HepG2 (cell line): ENCODE results near the gene PPP1R9B. TPM values are rescaled to one million over a fixed set of nuclear protein-coding genes. Genes with fewer than 3 reads are reported as not detected.

ENCODE experiments used
- ATF7-NPFF ChIP-seq: sonication (generic); formaldehyde crosslinking; IDR thresholded peaks from 2 replicates; pipeline ENCODE4 v1.8.1; 2023; ENCODE audit warnings: mild to moderate bottlenecking, low read depth, missing genetic modification reagents, moderate library complexity
- ESRRA ChIP-seq: sonication (generic); formaldehyde crosslinking; IDR thresholded peaks from 2 replicates; pipeline ENCODE4 v1.5.1; 2020; ENCODE audit warnings: mild to moderate bottlenecking, low read depth, missing genetic modification reagents
- NR1H2 ChIP-seq: sonication (generic); formaldehyde crosslinking; IDR thresholded peaks from 2 replicates; pipeline ENCODE4 v1.8.1; 2022; ENCODE audit warnings: low read depth, missing genetic modification reagents, borderline replicate concordance
- SAP130 ChIP-seq: IDR thresholded peaks from 2 replicates; pipeline ENCODE4 v1.6.1; 2016; ENCODE audit warnings: low read depth
- ZC3H13 ChIP-seq: sonication (generic); formaldehyde crosslinking; IDR thresholded peaks from 2 replicates; pipeline ENCODE4 v1.8.1; 2023; ENCODE audit warnings: mild to moderate bottlenecking, missing genetic modification reagents, moderate library complexity
- ZFAT ChIP-seq: sonication (generic); formaldehyde crosslinking; conservative IDR thresholded peaks from 2 replicates; pipeline ENCODE4 v1.8.1; 2023; ENCODE audit warnings: missing genetic modification reagents, inconsistent platforms
- ZNF547 ChIP-seq: sonication (generic); formaldehyde crosslinking; IDR thresholded peaks from 2 replicates; pipeline ENCODE4 v1.5.1; 2020; ENCODE audit warnings: mild to moderate bottlenecking, missing genetic modification reagents
- ZNF780A ChIP-seq: sonication (generic); formaldehyde crosslinking; IDR thresholded peaks from 2 replicates; pipeline ENCODE4 v1.8.0; 2022; ENCODE audit warnings: mild to moderate bottlenecking, missing genetic modification reagents, moderate library complexity
- ZNF839 ChIP-seq: sonication (generic); formaldehyde crosslinking; IDR thresholded peaks from 2 replicates; pipeline ENCODE4 v1.4.0; 2020; ENCODE audit warnings: missing genetic modification reagents, mild to moderate bottlenecking, borderline replicate concordance
- ZNF850 ChIP-seq: sonication (generic); formaldehyde crosslinking; conservative IDR thresholded peaks from 2 replicates; pipeline ENCODE4 v1.9.0; 2021; ENCODE audit warnings: mild to moderate bottlenecking, missing genetic modification reagents
- polyA plus RNA-seq, 8 experiments: library from polyadenylated mRNA; depleted of rRNA in 3 of 8; stranded (reverse) in 7 of 8; unstranded in 1 of 8; fragments of >200 nt; fragmentation: Illumina TruSeq in 4 of 8; extraction: Trizol in 4 of 8; gene quantifications; 2 replicates each; pipeline versions ENCODE4 v1.2.1 to v1.2.3, GENCODE V29; 2011 to 2016; ENCODE audit warnings: low read depth in 4 of 8, missing spikeins in 1 of 8, mixed read lengths in 1 of 8; ENCODE audit not compliant: insufficient read depth in 1 of 8
- total RNA-seq, 5 experiments: library from RNA; depleted of rRNA; stranded (reverse); fragments of >200 nt; fragmentation: Illumina TruSeq; extraction: Trizol; gene quantifications; 2 replicates each; pipeline ENCODE4 v1.2.3, GENCODE V29; 2016; ENCODE audit warnings: low read depth in 1 of 5
- TF ChIP-seq, protein P1 (sequence below): sonication (generic); formaldehyde crosslinking; IDR thresholded peaks from 2 replicates; pipeline ENCODE4 v1.9.0; 2022; ENCODE audit warnings: low read depth, missing genetic modification reagents
- TF ChIP-seq, protein P2 (sequence below): sonication (generic); formaldehyde crosslinking; IDR thresholded peaks from 2 replicates; pipeline ENCODE4 v1.8.0; 2023; ENCODE audit warnings: mild to moderate bottlenecking, missing genetic modification reagents
- TF ChIP-seq, protein P3 (sequence below): sonication (generic); formaldehyde crosslinking; IDR thresholded peaks from 2 replicates; pipeline ENCODE4 v1.8.1; 2023; ENCODE audit warnings: missing genetic modification reagents, mild to moderate bottlenecking, borderline replicate concordance
- TF ChIP-seq, protein P4 (sequence below): sonication (generic); formaldehyde crosslinking; IDR thresholded peaks from 2 replicates; pipeline ENCODE4 v1.4.0; 2020; ENCODE audit warnings: missing genetic modification reagents, low read depth, mild to moderate bottlenecking, borderline replicate concordance
- TF ChIP-seq, protein P5 (sequence below): sonication (generic); formaldehyde crosslinking; IDR thresholded peaks from 2 replicates; pipeline ENCODE4 v1.4.0; 2020; ENCODE audit warnings: missing genetic modification reagents, borderline replicate concordance
- TF ChIP-seq, protein P6 (sequence below): sonication (generic); formaldehyde crosslinking; IDR thresholded peaks from 2 replicates; pipeline ENCODE4; 2020; ENCODE audit warnings: missing genetic modification reagents, mild to moderate bottlenecking, borderline replicate concordance

The PPP1R9B gene
- total and polyA plus RNA-seq, 2 of the 13 experiments (the other 11 are each of a cell fraction or from before 2014, with no cell fraction given) = 9.4 to 15.8 TPM

DNA sequence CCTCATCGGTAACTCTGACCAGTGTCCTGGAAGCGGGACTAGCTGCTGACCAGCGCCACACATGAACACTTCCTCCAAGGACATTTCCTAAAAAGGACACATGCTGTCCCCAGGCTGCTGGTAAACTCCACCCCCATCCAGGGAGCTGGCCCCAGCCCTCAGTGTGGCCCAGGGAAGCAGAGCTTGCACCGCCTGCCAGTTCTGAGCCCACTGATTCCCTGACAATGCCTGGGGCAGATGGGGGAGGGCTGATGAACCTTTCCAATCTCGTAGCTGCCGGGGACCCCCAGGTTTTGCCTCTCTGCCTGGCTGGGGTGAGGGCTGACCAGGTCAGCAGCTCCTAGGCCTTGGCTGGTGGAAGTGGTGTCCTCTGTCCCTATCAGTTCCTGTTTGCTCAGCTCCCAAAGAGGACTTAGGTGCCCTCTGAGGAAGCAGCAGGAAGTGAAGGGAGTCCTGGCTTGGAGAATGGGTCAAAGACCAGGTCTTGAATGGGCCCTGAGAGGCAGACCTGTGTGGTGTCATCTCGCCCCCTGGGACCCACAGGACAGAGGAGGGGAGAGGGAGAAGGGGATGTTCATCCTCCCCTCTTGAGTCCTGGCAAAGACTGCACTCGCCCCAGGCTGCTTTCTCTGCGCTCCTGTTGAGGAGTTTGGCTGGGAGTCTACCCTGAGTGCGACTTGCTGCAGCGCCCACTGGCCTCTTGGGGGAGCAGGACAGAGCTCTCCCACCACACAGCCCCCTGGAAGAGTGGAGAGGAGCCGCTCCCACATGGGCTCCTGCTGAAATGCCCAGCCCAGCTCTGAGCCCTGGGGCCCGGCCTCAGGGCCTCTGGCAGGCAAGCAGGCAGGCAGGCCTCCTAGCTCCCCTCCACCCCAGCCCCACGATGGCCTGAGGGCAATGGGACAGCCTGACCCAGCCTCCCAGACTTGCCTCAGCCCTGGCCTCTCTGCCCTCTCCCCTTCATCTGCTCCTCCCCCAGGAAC is 38.5 kb downstream of the PPP1R9B start (continued):
- TF ChIP-seq, protein P1, sequence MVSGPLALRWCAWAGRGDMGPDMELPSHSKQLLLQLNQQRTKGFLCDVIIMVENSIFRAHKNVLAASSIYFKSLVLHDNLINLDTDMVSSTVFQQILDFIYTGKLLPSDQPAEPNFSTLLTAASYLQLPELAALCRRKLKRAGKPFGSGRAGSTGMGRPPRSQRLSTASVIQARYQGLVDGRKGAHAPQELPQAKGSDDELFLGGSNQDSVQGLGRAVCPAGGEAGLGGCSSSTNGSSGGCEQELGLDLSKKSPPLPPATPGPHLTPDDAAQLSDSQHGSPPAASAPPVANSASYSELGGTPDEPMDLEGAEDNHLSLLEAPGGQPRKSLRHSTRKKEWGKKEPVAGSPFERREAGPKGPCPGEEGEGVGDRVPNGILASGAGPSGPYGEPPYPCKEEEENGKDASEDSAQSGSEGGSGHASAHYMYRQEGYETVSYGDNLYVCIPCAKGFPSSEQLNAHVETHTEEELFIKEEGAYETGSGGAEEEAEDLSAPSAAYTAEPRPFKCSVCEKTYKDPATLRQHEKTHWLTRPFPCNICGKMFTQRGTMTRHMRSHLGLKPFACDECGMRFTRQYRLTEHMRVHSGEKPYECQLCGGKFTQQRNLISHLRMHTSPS (CRISPR knock-in tag) = 0 out of 2 replicates have a peak, but pooled peaks have one; percentile 3
- TF ChIP-seq ZC3H13 (CRISPR knock-in tag) (peak; percentile 65; the same call in 1 of the 2 replicates), ZFAT (CRISPR knock-in tag) (no peak), ESRRA (CRISPR knock-in tag) (peak; percentile 57; the same call in 1 of the 2 replicates), ZNF547 (CRISPR knock-in tag) (peak; percentile 67; the same call in 1 of the 2 replicates), NR1H2 (CRISPR knock-in tag) (no peak), ZNF780A (no peak), ZNF850 (CRISPR knock-in tag) (no peak), ATF7-NPFF (CRISPR knock-in tag) (no peak), SAP130 (CRISPR knock-in tag) (peak; percentile 45; the same call in 1 of the 2 replicates), ZNF839 (CRISPR knock-in tag) (peak; percentile 71; the same call in 1 of the 2 replicates)
- TF ChIP-seq, protein P2, sequence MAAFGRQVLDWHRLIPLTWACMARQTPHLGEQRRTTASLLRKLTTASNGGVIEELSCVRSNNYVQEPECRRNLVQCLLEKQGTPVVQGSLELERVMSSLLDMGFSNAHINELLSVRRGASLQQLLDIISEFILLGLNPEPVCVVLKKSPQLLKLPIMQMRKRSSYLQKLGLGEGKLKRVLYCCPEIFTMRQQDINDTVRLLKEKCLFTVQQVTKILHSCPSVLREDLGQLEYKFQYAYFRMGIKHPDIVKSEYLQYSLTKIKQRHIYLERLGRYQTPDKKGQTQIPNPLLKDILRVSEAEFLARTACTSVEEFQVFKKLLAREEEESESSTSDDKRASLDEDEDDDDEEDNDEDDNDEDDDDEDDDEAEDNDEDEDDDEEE (CRISPR knock-in tag) = no peak
- TF ChIP-seq, protein P3, sequence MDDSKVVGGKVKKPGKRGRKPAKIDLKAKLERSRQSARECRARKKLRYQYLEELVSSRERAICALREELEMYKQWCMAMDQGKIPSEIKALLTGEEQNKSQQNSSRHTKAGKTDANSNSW (CRISPR knock-in tag) = no peak
- TF ChIP-seq, protein P4, sequence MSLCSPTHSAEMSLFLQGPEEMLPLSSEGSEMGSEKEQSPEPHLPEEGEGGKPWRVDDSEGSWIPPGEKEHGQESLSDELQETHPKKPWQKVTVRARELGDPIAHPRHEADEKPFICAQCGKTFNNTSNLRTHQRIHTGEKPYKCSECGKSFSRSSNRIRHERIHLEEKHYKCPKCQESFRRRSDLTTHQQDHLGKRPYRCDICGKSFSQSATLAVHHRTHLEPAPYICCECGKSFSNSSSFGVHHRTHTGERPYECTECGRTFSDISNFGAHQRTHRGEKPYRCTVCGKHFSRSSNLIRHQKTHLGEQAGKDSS (CRISPR knock-in tag) = peak; percentile 31; the same call in 1 of the 2 replicates
- TF ChIP-seq, protein P5, sequence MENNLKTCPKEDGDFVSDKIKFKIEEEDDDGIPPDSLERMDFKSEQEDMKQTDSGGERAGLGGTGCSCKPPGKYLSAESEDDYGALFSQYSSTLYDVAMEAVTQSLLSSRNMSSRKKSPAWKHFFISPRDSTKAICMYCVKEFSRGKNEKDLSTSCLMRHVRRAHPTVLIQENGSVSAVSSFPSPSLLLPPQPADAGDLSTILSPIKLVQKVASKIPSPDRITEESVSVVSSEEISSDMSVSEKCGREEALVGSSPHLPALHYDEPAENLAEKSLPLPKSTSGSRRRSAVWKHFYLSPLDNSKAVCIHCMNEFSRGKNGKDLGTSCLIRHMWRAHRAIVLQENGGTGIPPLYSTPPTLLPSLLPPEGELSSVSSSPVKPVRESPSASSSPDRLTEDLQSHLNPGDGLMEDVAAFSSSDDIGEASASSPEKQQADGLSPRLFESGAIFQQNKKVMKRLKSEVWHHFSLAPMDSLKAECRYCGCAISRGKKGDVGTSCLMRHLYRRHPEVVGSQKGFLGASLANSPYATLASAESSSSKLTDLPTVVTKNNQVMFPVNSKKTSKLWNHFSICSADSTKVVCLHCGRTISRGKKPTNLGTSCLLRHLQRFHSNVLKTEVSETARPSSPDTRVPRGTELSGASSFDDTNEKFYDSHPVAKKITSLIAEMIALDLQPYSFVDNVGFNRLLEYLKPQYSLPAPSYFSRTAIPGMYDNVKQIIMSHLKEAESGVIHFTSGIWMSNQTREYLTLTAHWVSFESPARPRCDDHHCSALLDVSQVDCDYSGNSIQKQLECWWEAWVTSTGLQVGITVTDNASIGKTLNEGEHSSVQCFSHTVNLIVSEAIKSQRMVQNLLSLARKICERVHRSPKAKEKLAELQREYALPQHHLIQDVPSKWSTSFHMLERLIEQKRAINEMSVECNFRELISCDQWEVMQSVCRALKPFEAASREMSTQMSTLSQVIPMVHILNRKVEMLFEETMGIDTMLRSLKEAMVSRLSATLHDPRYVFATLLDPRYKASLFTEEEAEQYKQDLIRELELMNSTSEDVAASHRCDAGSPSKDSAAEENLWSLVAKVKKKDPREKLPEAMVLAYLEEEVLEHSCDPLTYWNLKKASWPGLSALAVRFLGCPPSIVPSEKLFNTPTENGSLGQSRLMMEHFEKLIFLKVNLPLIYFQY (CRISPR knock-in tag) = no peak
- TF ChIP-seq, protein P6, sequence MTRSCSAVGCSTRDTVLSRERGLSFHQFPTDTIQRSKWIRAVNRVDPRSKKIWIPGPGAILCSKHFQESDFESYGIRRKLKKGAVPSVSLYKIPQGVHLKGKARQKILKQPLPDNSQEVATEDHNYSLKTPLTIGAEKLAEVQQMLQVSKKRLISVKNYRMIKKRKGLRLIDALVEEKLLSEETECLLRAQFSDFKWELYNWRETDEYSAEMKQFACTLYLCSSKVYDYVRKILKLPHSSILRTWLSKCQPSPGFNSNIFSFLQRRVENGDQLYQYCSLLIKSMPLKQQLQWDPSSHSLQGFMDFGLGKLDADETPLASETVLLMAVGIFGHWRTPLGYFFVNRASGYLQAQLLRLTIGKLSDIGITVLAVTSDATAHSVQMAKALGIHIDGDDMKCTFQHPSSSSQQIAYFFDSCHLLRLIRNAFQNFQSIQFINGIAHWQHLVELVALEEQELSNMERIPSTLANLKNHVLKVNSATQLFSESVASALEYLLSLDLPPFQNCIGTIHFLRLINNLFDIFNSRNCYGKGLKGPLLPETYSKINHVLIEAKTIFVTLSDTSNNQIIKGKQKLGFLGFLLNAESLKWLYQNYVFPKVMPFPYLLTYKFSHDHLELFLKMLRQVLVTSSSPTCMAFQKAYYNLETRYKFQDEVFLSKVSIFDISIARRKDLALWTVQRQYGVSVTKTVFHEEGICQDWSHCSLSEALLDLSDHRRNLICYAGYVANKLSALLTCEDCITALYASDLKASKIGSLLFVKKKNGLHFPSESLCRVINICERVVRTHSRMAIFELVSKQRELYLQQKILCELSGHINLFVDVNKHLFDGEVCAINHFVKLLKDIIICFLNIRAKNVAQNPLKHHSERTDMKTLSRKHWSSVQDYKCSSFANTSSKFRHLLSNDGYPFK (CRISPR knock-in tag) = no peak
